ENCODE data around the gene VWA3B. TPM values are rescaled to one million over a fixed set of nuclear protein-coding genes. Genes with fewer than 3 reads are reported as not detected.

VWA3B gene
- total RNA-seq, 2 donors from 2014 or later, result 1.8 to 3.2 TPM

- Histone ChIP-seq H3K9ac (ENCODE audit: low read depth in 2 of 2, low read length in 2 of 2) (no peak overlapping the region), H3K27ac (no peak overlapping the region), H3K36me3 (no peaks in the 10 kb centered on the region), H3K4me3 (no peak overlapping the region), H3K27me3 (no peaks in the 10 kb centered on the region), H3K9me3 (no peaks in the 10 kb centered on the region), H3K4me1 (no peaks in the 10 kb centered on the region)
- intact Hi-C loops (cut with DNase I), result no loop called here
- DNase-seq, result no peak
- TF ChIP-seq, protein P1, sequence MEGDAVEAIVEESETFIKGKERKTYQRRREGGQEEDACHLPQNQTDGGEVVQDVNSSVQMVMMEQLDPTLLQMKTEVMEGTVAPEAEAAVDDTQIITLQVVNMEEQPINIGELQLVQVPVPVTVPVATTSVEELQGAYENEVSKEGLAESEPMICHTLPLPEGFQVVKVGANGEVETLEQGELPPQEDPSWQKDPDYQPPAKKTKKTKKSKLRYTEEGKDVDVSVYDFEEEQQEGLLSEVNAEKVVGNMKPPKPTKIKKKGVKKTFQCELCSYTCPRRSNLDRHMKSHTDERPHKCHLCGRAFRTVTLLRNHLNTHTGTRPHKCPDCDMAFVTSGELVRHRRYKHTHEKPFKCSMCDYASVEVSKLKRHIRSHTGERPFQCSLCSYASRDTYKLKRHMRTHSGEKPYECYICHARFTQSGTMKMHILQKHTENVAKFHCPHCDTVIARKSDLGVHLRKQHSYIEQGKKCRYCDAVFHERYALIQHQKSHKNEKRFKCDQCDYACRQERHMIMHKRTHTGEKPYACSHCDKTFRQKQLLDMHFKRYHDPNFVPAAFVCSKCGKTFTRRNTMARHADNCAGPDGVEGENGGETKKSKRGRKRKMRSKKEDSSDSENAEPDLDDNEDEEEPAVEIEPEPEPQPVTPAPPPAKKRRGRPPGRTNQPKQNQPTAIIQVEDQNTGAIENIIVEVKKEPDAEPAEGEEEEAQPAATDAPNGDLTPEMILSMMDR (IDR thresholded peaks at IDR 0.05), result no peak
These were observed 78.6 kb downstream of the VWA3B start for GRCh38 chr2:98165516-98166071.

GRCh38 chr2:98167916-98168315 is 80.9 kb downstream of the VWA3B start:
- no peaks in the 10 kb centered on the region for H3K9me3 ChIP-seq
- H3K27me3 ChIP-seq, result no peaks in the 10 kb centered on the region
- H3K36me3 ChIP-seq, result no peaks in the 10 kb centered on the region
- no peak overlapping the region for H3K27ac ChIP-seq
- no peak overlapping the region for H3K9ac ChIP-seq (ENCODE audit: low read depth in 2 of 2, low read length in 2 of 2)
- TF ChIP-seq, protein P1 (IDR thresholded peaks at IDR 0.05), result no peak
- H3K4me3 ChIP-seq, result no peak overlapping the region
- H3K4me1 ChIP-seq, result no peaks in the 10 kb centered on the region
- intact Hi-C loops (cut with DNase I), result no loop called here
- DNase-seq, result no peak

GRCh38 chr2:98170076-98170475 is 83.1 kb downstream of the VWA3B start:
- intact Hi-C loops (cut with DNase I), result loop anchor here (10.0 kb wide), 2 partner anchors 165 to 215 kb away; no protein-coding TSS in a partner anchor
- no peak overlapping the region for H3K9ac ChIP-seq (ENCODE audit: low read depth in 2 of 2, low read length in 2 of 2)
- no peaks in the 10 kb centered on the region for H3K27me3 ChIP-seq
- TF ChIP-seq, protein P1 (IDR thresholded peaks at IDR 0.05), result no peak
- H3K9me3 ChIP-seq, result no peaks in the 10 kb centered on the region
- no peak for DNase-seq
- H3K4me3 ChIP-seq, result no peak overlapping the region
- no peaks in the 10 kb centered on the region for H3K4me1 ChIP-seq
- H3K36me3 ChIP-seq, result no peaks in the 10 kb centered on the region
- H3K27ac ChIP-seq, result no peak overlapping the region

DNA sequence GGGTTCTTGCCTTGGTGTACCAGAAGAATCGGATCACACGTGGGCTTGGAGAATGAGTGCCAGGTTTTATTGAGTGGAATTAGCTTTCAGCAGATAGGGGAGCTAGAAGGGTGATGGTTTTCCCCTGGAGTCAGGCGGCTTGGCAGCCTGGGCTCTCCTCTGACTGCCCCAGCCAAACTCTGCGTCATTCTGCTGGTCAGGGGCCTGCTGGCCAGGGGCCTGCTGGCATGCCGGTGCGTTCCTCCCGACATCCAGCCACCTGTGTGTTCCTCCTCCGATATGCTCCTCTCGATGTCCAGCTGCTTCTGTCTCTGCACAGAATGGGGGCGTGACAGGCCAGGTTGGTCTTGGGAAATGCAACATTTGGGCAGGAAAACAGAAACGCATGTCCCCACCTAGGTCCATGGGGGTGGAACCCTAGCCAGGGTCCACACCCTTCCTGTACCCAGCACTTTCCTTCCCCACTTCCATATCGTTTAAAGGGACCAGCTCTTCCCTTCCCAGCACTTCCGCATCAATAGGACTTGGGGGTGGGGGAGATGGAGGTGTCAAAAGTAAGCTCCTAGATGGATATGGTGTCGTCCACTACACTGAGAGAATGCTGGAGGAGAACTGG is 85.3 kb downstream of the VWA3B start:
- H3K36me3 ChIP-seq, result no peaks in the 10 kb centered on the region
- no peaks in the 10 kb centered on the region for H3K4me1 ChIP-seq
- no peak overlapping the region for H3K4me3 ChIP-seq
- DNase-seq, result no peak
- TF ChIP-seq, protein P1 (IDR thresholded peaks at IDR 0.05), result no peak
- no peaks in the 10 kb centered on the region for H3K9me3 ChIP-seq
- H3K27ac ChIP-seq, result no peak overlapping the region
- intact Hi-C loops (cut with DNase I), result loop anchor here (10.0 kb wide), 2 partner anchors 167 to 213 kb away; no protein-coding TSS in a partner anchor
- H3K27me3 ChIP-seq, result no peaks in the 10 kb centered on the region
- H3K9ac ChIP-seq (ENCODE audit: low read depth in 2 of 2, low read length in 2 of 2), result no peak overlapping the region

DNA sequence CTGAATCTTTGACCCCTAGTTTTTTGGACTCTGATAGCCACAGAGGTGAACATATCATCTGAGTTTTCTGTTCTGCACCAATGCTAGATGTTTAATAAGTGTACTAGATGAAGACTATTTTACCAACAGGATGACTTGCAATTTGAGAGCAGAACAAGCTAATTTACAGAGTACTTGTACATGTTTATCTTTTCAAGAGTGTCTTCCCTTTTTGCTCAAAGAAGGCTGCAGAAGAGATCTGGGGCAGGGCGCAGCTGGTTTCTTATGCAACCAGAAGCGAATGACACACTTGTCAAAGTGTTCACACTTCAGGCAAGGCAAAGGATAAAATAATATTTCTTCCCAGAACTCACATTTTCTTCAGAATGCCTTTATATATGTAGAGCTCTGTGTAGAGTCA is 86.0 kb downstream of the VWA3B start:
- intact Hi-C loops (cut with DNase I), result loop anchor here (10.0 kb wide), 2 partner anchors 168 to 212 kb away; no protein-coding TSS in a partner anchor
- Histone ChIP-seq H3K27ac (no peak overlapping the region), H3K27me3 (no peaks in the 10 kb centered on the region)

More for the DNA sequence above, 86.0 kb downstream of the VWA3B start:
- H3K36me3 ChIP-seq, result no peaks in the 10 kb centered on the region
- DNase-seq, result no peak
- H3K9me3 ChIP-seq, result no peaks in the 10 kb centered on the region
- TF ChIP-seq, protein P1 (IDR thresholded peaks at IDR 0.05), result no peak
- H3K4me3 ChIP-seq, result no peak overlapping the region
- H3K4me1 ChIP-seq, result no peaks in the 10 kb centered on the region
- H3K9ac ChIP-seq (ENCODE audit: low read depth in 2 of 2, low read length in 2 of 2), result no peak overlapping the region

Measured in colonic mucosa (tissue), 4 donors.